Stimulated activated CD4-positive, alpha-beta T cell treated with anti-CD3 and anti-CD28 coated beads, TNF-alpha, amount 100 ng/mL, for 24 hours (primary cell): ENCODE measurements around the gene POLR3GL.
"Not testable (repeated sequence)": the region's sequence is repeated elsewhere in the genome, so short reads cannot be mapped to it uniquely, and the experiment has no call there.

Experiments used
- DNase-seq, 3 experiments: peaks; one replicate each; pipeline ENCODE4 v3.0.0-alpha.2; 2020; ENCODE audit warnings: low read depth in 3 of 3

POLR3GL gene

DNA sequence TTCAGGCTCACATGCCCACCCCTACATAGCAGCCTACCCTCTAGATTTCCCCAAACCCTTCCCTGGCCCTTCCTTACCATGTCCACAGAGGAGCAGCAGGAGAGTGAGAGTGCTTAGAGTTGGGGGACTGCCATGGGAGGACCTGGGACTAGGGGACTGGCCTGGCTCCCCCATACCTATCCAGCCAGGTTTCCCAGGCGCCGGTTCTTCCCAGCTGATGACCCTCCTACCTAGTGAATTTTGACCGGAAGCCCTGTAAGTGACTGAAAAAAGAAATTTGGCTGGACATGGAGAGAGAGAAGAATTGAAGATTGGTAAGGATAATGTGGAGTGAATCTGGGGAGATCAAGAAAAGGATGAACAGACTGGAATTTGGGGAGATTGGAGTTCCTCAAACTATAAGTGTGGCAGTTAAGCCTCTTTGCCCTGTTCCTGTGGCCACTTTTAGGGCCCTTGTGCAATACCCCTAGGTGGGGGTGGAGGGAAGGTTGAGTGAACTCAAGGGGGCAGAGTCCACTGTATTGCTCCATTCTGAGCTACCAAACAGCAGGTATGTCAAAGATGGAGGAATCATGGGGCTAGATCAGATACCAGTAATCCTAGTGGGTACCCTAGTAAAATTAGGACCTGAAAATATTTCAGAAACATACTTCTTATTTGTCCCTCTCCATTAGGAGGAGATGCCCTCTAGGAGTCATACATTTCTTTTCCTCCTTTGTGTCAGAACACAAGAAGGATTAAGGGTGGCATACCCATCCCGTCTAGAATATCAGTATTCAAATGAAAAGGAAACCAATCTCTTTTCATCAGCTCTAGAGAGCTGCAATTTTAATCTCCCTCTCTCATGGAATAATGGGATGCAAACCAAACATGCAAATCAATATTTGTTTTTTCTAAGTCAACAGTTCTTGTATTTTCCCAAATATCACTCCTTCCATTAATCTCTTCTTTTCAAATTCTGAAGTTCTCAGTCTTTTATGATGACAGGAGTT is 55.9 kb downstream of the POLR3GL start:
- no peak for DNase-seq

DNA sequence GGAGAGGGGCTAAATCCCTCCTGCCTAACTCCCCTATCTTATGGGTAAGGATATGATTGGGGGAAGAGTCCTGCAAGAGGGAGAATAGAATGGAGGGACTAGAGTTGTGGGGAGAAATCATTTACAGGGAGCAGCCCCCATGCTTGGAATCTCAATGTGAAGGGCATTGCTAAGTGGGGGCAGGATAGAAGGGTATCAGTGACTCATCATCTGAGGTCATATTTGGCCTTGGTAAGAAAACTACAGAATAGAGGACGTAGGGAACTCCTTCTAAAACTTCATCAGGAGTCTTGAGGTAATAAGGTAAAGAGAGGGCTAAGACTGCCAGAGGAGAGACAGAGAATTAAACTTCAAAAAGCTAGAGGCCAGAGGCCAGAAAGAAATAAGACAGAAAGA is 56.6 kb downstream of the POLR3GL start:
- DNase-seq = no peak

DNA sequence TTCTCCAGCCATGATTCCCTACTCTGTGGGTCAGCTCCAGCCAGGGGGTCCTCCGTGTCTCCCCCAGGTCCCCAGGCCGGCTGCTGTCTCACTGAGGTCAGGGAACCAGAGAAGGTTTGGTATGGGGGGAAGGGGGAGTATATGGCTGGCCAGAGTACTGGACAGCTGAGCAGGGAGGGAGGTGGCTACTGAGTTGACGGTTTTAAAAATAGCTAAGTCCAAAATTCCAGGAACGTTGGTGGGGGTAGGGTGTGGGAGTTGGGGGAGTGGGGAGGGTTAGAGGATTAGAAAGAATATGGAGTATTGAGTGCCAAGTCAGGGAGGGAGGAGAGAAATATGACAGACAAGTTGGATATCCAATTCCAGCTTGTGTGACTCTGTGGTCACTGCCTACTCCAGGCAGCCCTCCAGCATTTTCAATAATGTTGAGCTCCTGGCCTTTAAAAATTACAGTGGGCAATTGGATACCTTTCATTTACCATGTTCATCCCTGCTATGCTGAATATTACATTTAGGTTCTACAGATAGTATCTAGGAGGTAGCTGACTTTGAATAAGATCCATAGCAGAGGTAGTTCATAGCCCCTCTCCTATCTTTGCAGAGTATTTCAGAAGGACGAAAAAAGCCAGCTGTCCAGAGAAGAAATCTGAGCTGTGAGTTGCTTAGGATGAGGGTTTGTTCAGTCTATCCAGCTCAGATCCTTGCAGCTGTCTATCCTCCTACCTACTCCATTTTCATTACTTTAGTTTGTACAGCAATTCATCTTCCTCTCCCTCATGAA is 57.3 kb downstream of the POLR3GL start, which contains the start of gene HJV:
TSS of gene HJV (minus strand) at position 114 of the 781 bp plus-strand sequence. CDS start 1,504 bp downstream, outside the sequence.
- DNase-seq = no peak

DNA sequence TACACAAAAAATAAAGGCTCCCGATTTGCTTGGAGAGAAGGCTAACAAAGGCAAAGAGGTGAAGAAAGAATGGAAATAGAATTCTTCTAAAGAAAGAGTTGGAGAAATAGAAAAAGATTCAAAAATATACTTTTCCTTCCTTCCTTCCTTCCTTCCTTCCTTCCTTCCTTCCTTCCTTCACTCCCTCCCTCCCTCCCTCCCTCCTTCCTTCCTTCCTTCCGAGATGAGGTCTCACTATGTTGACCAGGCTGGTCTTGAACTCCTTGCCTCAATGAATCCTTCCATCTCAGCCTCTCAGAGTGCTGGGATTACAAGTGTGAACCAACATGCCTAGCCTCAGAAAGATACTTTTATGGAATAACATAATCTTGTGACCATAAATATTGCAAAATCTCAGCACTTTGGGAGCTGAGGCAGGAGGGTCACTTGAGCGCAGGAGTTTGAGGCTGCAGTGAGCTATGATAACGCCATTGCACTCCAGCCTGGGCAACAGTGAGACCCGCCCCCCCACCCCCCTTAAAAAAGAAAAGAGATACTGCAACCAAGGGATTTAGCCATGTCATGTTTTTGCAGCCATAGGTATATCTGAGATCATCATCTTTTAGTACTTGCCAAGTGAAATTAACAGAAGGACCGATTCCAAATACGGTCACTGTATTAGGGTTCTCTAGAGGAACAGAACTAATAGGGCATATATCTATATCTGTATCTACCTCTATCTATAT is 58.1 kb downstream of the POLR3GL start:
- no peak for DNase-seq

DNA sequence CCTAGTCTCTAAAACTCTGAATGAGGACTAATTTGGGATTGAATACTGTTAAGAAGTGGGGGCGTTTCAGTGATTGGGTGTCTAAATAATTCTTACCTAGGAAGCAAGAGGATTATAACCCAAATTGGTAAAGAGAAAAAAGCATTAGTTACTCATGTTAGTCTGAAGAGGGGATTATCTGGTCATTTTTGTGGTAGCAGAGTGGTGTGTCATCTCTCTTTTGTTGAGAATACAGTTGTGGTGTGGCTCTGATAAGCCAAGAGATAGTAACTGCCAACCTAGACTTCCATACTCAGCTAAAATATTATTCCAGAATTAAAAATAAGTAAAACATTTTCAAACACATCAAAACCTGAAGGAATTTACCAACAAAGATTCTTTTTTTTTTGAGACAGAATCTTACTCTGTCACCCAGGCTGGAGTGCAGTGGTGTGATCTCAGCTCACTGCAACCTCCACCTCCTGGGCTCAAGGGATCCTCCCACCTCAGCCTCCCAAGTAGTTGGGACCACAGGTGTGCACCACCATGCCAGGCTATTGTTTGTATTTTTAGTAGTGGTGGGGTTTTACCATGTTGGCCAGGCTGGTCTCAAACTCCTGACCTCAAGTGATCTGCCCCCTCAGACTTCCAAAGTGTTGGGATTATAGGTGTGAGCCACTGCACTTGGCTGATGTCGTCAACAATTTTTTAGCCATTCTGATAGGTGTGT is 61.5 kb downstream of the POLR3GL start:
- not testable (repeated sequence) for DNase-seq

DNA sequence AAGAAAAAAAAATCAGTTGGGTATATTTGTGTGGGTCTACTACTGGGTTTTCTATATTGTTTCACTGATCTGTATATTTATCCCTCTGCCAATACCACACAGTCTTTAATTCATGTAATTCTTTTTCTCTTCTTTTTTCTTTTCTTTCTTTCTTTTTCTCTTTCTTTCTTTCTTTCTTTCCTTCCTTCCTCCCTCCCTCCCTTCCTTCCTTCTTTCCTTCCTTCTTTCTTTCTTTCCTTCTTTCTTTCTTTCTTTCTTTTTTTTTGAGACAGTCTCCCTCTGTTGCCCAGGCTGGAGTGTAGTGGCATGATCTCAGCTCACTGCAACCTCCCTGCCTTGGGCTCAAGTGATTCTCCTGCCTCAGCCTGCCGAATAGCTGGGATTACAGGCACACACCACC is 62.2 kb downstream of the POLR3GL start:
- DNase-seq = not testable (repeated sequence)
